ENCODE results near the gene BLOC1S1. TPM values are rescaled to one million over a fixed set of nuclear protein-coding genes. Genes with fewer than 3 reads are reported as not detected.

The BLOC1S1 gene
- total RNA-seq, 2 experiments from 2014 or later = 156 to 162 TPM

DNA sequence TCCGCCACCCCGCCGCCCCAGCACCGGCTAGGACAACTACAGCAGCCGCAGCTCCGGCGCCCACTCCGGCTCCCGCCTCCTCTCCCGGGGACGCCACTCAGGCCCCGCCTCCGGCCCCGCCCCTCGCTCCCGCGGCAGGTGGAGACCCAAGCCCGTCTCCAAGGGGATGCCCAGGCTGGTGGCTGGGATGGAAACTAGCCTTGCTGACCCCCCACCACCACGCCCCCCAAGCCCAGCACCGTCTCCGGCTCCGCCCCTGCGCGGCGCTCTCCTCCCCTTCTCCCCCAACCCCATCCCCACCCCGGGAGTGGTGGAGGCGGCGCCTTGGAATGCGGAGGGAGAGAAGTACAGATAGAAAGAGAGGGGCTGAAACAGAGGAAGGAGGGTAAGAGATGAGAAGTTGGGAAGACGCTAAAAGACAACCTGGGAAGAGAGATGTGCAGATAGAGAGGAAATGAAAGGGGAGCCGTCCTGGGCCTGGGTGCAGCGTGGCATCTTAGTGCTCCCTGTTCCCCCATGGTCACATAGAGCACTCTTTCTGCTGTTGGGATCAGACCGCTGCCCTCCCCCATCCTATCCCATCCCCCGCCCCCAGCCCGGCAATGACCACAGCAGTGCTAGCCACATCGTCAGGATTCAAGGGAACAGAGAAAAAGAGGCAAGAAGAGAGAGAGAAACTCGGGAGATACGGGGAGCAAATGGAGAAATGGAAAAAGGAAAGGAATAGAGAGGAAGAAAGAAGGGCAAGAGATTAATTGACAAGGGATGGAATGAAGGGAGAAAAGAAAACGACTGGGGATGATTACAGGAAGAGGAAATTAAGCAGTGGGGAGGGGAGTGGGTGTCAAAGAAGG is 7.8 kb upstream of the BLOC1S1 start, which contains the start of gene ITGA7:
Gene ITGA7, minus strand, starts transcription at position 64 of the 854 bp plus-strand sequence. CDS start 222 bp downstream, outside the sequence.
- CTCF ChIA-PET = no interaction called here
- Mint-ChIP-seq H3K36me3 (ENCODE audit: low read depth) (no peaks in the 10 kb centered on the region), H3K27me3 (peaks cover 48% of the 10 kb centered on the region), H3K4me3 (peak within 1 kb of the TSS; percentile 75), H3K27ac (no peak within 1 kb of the TSS), H3K4me1 (peaks cover 19% of the 10 kb centered on the region), H3K9me3 (no peaks in the 10 kb centered on the region)
- POLR2A ChIA-PET = no interaction called here
- peak; percentile 61 for DNase-seq

DNA sequence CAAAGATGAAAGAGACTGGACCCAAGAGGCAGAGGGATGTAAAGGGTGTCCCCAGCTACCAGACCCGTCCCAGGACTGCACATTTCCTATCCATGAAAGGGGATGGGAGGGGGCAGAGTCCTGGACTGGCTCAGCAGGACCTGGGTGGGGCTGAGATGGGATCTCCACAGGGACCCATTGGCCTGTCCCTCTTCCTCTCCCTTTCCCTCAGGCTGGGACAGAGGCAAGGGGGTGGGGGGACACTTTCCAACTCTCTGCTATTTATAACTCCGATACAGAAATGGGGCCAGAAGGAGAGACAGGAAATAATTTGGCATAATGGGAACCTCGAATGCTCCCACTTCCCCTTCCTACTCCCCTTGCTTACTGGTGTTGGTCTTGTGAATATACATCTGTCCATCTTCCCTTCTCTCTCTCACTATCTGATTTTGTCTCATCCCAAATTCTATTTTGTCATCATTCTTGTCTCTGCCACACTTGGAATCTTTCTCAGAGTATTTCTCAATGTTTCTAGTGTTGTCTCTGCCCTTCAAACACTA is 7.1 kb upstream of the BLOC1S1 start:
- POLR2A ChIA-PET = no interaction called here
- Mint-ChIP-seq H3K9me3 (no peaks in the 10 kb centered on the region), H3K4me3 (peak overlapping the region; percentile 75), H3K27ac (no peak overlapping the region), H3K27me3 (peaks cover 48% of the 10 kb centered on the region), H3K4me1 (peaks cover 19% of the 10 kb centered on the region), H3K36me3 (ENCODE audit: low read depth) (no peaks in the 10 kb centered on the region)
- CTCF ChIA-PET = no interaction called here
- DNase-seq = no peak

DNA sequence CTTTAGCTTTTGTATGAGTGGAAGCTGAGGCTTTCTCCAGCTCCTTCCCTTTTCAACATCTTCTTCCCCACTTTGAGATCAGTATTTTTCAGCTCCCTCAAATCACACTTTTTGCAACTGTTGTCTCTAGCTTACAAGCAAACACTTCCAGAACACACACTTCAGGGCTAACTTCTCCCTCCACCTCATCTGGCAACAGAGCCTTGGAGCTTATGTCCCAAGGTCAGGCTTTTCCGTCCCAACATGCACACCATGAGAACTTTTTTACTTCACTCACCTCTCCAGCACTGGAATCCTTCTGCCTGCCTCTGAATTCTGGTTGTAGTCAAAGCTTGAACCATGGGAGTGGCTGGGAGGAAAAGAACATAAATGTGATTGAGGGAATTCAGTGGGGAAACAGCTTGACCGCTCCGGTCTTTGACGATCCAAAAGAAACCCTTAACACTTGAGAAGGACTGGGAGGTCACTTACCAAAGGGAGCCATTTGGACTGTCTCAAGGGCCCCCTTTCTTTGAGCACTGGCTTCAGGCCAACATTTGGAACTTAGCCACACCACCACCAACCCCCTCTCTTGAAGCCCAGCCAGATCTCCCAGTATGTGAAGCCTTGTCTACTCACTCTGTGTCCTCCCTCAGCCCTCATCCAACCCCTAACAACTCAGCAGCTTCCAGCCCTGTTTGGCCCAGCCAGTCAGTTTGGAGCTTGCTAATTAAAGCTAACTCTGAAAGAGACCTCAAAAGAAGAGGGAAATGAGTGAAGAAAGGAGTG is 3.9 kb upstream of the BLOC1S1 start:
- no peak for DNase-seq
- ChIA-PET CTCF (interaction anchor here (0.6 to 1.0 kb wide), 3 partner anchors 56 to 978 kb away, joined by 3 to 4 read pairs (median 3); no protein-coding TSS in a partner anchor), POLR2A (interaction anchor here (1.0 kb wide), 1 partner anchor 18 kb away, joined by 3 read pairs; no protein-coding TSS in a partner anchor)
- Mint-ChIP-seq H3K27ac (no peak overlapping the region), H3K36me3 (ENCODE audit: low read depth) (peaks cover 6% of the 10 kb centered on the region), H3K4me1 (peaks cover 33% of the 10 kb centered on the region), H3K27me3 (peaks cover 41% of the 10 kb centered on the region), H3K9me3 (no peaks in the 10 kb centered on the region), H3K4me3 (no peak overlapping the region)

DNA sequence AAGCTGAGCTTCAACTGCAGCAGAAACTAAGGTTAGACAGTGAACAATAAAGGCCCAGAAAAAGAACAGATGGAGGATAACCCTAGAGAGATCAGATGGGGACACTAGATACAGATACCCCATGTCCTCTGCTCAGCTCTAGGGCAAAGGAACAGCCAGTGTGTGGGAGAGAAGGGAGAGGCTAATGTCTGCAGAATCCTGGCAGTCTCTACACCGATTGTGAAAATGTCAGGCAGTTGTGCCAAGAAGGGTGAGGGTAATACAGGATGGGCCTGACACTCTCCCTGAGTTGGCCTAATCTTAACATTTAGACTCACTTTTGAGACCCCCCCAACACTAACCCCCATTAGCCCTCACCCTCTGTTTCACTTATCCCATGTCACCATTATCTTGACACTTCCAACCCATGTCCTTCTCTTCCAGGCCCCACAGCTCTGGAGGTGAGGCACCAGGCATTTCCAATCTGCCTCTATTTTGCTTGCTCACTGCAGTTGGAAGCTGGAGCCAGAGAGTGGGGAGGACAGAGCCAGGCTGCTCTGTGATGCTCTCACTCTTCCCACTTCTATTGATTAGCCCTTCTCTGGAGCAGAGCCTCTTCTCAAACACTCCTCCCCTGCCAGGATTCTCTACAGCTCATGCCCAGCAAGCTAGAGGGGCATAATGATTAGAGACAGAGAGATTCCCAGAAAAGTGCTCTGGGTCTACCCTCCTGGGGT is 3.0 kb upstream of the BLOC1S1 start:
- peaks cover 11% of the 10 kb centered on the region for H3K36me3 Mint-ChIP-seq (ENCODE audit: low read depth)
- no peak for DNase-seq
- H3K4me3 Mint-ChIP-seq = no peak overlapping the region
- CTCF ChIA-PET = no interaction called here
- peaks cover 38% of the 10 kb centered on the region for H3K4me1 Mint-ChIP-seq
- no peaks in the 10 kb centered on the region for H3K9me3 Mint-ChIP-seq
- H3K27me3 Mint-ChIP-seq = peaks cover 35% of the 10 kb centered on the region
- POLR2A ChIA-PET = interaction anchor here (9.2 kb wide), 1 partner anchor 17 kb away, joined by 84 read pairs; the partner anchor contains the start of gene CD63
- H3K27ac Mint-ChIP-seq = no peak overlapping the region

DNA sequence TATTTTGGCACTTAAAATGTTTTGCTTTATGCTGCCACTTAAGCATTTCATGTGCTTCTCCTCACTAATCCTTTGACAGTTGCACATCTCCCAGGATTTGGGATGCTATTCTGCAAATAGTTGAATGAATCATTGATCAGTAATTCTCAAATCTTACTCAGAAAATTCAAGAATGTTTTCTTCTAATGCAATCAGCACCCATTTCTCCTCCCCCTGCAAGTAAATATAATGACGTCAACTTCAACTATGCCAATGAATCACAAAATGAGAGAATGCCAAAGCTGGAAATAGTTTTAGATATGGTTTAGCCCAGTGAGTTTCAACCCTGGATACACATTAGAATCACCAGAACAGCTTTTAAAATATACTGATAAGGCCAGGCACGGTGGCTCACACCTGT is 2.1 kb upstream of the BLOC1S1 start:
- Mint-ChIP-seq H3K27ac (no peak overlapping the region), H3K4me3 (no peak overlapping the region)
- CTCF ChIA-PET = no interaction called here

DNA sequence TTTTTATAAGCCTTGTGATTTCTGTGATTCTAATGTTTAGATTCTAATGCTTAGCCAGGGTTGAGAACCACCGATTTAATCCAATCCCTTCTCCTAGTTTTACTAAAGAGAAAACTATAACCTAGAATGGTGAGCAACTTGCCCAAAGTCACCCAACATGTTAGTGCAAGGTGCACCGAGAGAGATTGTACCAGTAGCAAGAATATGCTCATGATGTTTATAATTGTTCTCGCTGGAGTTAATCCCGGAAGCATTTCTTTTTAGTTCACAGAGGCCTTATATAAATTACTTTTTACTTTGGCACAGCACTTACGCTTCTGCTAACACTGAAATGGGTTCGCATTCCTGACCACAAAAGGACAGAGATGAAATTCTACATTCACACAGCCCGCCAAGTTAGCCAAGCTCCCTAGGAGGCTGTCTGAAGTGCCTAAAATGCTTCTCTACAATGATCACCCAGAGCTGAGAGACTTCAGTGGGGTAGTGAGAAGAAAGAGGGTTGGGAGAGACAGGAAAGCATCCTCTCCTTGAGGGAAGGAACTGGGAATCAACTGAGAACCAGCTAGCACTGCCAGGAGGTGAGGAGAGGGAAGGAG is 579 bp upstream of the BLOC1S1 start:
- no peak for DNase-seq
- H3K4me3 Mint-ChIP-seq = peak overlapping the region; percentile 94
- ChIA-PET POLR2A (interaction anchor here (1.0 to 9.2 kb wide), 11 partner anchors 8 to 1217 kb away, joined by 3 to 84 read pairs (median 5); partner anchors contain the start of genes CD63, NCKAP1L, ORMDL2 and PA2G4), CTCF (interaction anchor here (0.6 to 3.7 kb wide), 9 partner anchors 9 to 1712 kb away, joined by 3 to 33 read pairs (median 4); partner anchors contain the start of gene RAB5B)
- H3K4me1 Mint-ChIP-seq = peaks cover 47% of the 10 kb centered on the region
- H3K36me3 Mint-ChIP-seq (ENCODE audit: low read depth) = peaks cover 27% of the 10 kb centered on the region
- no peaks in the 10 kb centered on the region for H3K9me3 Mint-ChIP-seq
- peaks cover 15% of the 10 kb centered on the region for H3K27me3 Mint-ChIP-seq
- peak overlapping the region; percentile 93 for H3K27ac Mint-ChIP-seq

More for the DNA sequence above, 2.1 kb upstream of the BLOC1S1 start:
- DNase-seq = no peak
- H3K9me3 Mint-ChIP-seq = no peaks in the 10 kb centered on the region
- H3K36me3 Mint-ChIP-seq (ENCODE audit: low read depth) = peaks cover 20% of the 10 kb centered on the region
- POLR2A ChIA-PET = interaction anchor here (9.2 kb wide), 1 partner anchor 16 kb away, joined by 84 read pairs; the partner anchor contains the start of gene CD63
- peaks cover 29% of the 10 kb centered on the region for H3K27me3 Mint-ChIP-seq
- peaks cover 38% of the 10 kb centered on the region for H3K4me1 Mint-ChIP-seq

DNA sequence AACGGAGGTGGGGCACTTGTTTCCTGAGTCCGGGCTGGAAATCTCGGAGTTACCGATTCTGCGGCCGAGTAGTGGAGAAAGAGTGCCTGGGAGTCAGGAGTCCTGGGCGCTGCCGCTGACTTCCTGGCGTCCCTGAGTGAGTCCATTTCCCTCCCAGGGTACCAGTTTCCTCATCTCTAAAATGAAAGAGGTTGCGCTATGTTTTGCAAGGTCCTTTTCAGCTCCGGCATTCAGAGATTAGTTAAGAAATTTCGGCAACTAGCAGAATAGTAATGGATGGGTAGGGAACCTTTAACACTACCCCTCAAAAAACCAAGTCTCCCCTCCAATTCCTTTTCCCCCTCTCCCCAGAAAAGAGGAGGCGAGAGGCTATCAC is 724 bp downstream of the BLOC1S1 start:
- H3K9me3 Mint-ChIP-seq = no peaks in the 10 kb centered on the region
- peaks cover 27% of the 10 kb centered on the region for H3K36me3 Mint-ChIP-seq (ENCODE audit: low read depth)
- H3K4me1 Mint-ChIP-seq = peaks cover 57% of the 10 kb centered on the region
- CTCF ChIA-PET = interaction anchor here (1.2 to 3.7 kb wide), 7 partner anchors 8 to 279 kb away, joined by 3 to 33 read pairs (median 5); no protein-coding TSS in a partner anchor
- peaks cover 10% of the 10 kb centered on the region for H3K27me3 Mint-ChIP-seq
- DNase-seq = no peak
- H3K27ac Mint-ChIP-seq = peak overlapping the region; percentile 93
- POLR2A ChIA-PET = interaction anchor here (0.8 to 9.2 kb wide), 14 partner anchors 8 to 1362 kb away, joined by 3 to 84 read pairs (median 6); partner anchors contain the start of genes CD63, NCKAP1L, NEMP1 and ORMDL2
- H3K4me3 Mint-ChIP-seq = peak overlapping the region; percentile 94

DNA sequence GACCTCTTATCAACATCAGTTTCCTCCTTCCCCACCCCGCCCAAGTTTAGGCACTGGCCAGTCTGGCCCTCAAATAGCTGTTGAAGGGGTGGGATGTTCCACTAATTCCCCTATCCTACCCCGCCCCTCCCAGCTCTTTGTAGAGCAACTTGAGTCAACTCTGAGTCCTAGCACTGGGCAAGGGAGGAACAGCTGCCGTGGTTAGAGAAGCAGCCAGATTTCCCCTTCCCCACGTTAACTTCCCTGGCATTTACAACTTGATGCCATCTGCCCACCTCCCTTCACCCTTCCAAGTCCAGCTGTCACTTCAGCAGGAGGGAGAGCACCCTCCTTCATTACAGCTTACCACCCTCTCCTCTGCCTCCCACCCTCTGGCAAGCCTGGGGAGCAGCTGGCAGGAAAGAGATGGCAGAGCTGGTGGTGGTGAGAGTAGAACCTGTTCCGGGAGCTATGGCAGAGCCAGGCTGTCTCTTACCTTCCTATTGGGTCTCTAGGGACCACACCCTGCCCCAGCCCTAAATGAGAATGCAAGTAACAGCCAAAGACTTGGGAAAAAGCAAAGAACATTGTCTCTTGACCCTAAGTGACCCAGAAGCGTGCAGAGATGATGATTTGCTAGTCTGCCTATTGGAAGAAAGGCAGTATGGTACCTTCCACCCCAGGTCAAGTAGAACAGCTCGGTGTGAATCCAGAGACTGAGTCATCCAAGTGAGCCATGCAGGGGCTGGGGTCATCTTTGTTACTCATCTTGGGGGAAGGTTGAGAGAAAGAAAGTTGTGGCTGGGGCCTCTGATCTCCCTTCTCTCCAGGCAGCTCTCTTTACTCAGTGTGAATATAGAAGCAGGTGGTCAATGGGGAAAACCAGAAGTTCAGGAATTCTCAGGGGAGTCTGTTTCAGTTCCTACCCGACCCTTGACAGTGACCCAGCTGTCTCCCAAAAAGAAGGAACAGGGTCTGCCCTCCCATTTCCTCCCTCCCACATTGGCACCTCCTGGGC is 1.5 kb downstream of the BLOC1S1 start:
- H3K4me3 Mint-ChIP-seq = peak overlapping the region; percentile 94
- H3K27ac Mint-ChIP-seq = peak overlapping the region; percentile 93
- H3K36me3 Mint-ChIP-seq (ENCODE audit: low read depth) = peaks cover 27% of the 10 kb centered on the region
- DNase-seq = no peak
- H3K9me3 Mint-ChIP-seq = no peaks in the 10 kb centered on the region
- peaks cover 3% of the 10 kb centered on the region for H3K27me3 Mint-ChIP-seq
- peaks cover 57% of the 10 kb centered on the region for H3K4me1 Mint-ChIP-seq
- ChIA-PET POLR2A (interaction anchor here (0.7 to 9.2 kb wide), 11 partner anchors 8 to 1219 kb away, joined by 3 to 84 read pairs (median 7); partner anchors contain the start of genes CD63, NCKAP1L, ORMDL2 and RAB5B), CTCF (interaction anchor here (1.1 to 3.7 kb wide), 6 partner anchors 7 to 209 kb away, joined by 5 to 33 read pairs (median 7); no protein-coding TSS in a partner anchor)

DNA sequence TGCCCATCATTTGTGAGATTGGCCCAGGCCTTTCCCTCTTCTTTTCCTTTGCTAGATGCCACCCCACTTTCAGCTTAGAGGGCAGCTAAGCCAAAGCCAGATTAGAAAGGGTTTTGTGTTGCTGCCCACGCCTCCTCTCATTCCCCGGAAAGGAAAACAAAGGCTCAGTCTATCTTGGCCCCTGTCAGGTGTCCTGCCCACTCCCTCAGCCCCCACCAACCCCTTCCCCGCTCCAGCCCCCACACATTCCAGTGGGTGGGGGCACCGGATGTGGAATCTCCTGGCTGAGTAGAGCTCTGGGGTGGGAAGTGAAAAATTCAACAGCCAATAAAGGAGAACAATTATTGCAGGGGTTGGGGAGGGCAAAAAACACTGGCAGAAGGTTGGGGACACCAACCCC is 2.2 kb downstream of the BLOC1S1 start:
- DNase-seq = no peak
- H3K27me3 Mint-ChIP-seq = no peaks in the 10 kb centered on the region
- H3K4me3 Mint-ChIP-seq = peak overlapping the region; percentile 94
- H3K27ac Mint-ChIP-seq = peak overlapping the region; percentile 93
- ChIA-PET CTCF (interaction anchor here (1.1 to 3.7 kb wide), 4 partner anchors 12 to 71 kb away, joined by 5 to 33 read pairs (median 7); no protein-coding TSS in a partner anchor), POLR2A (interaction anchor here (0.7 to 9.2 kb wide), 5 partner anchors 9 to 256 kb away, joined by 3 to 84 read pairs (median 9); partner anchors contain the start of genes CD63 and RAB5B)
- H3K4me1 Mint-ChIP-seq = peaks cover 57% of the 10 kb centered on the region
- peaks cover 27% of the 10 kb centered on the region for H3K36me3 Mint-ChIP-seq (ENCODE audit: low read depth)
- no peaks in the 10 kb centered on the region for H3K9me3 Mint-ChIP-seq

DNA sequence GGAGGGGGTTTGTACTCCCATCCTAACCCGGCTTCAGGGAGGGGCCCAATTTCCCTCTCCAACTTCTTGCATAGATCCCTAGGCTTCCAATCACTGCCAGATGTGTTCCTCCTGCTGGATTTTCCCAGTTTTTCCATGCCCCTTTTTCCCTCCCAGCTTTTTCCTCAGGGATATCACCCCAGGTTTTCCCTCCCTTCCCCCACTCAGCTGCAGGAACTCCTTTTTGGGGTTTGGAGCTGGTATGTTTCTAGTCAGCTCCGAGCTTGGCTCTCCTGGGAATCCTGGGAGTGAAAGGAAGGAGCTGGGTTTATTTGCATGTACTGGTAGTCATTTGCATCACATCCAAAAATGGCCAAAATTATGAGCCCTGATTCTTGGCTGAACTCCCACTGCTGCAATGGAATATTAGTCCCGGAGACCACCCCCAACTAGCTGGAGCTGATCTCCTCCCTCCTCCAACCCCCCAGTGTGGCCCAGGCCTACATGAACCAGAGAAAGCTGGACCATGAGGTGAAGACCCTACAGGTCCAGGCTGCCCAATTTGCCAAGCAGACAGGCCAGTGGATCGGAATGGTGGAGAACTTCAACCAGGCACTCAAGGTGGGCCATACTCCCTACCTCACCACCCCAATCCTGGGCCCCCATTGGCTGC is 2.9 kb downstream of the BLOC1S1 start:
- Mint-ChIP-seq H3K27ac (no peak overlapping the region), H3K9me3 (no peaks in the 10 kb centered on the region), H3K36me3 (ENCODE audit: low read depth) (peaks cover 31% of the 10 kb centered on the region), H3K27me3 (no peaks in the 10 kb centered on the region), H3K4me3 (no peak overlapping the region), H3K4me1 (peaks cover 57% of the 10 kb centered on the region)
- CTCF ChIA-PET = interaction anchor here (0.6 to 3.7 kb wide), 5 partner anchors 11 to 322 kb away, joined by 3 to 33 read pairs (median 5); partner anchors contain the start of gene CD63
- POLR2A ChIA-PET = interaction anchor here (2.3 to 9.2 kb wide), 2 partner anchors 11 to 19 kb away, joined by 15 to 84 read pairs; partner anchors contain the start of gene CD63
- no peak for DNase-seq

Measured in activated CD4-positive, alpha-beta memory T cell treated with anti-CD3 and anti-CD28 coated beads, Interleukin-2, amount 10 ng/mL, durations not matched to agents 7 days and 5 days (primary cell).